Chondrocyte (in vitro differentiated cells): Measurements from ENCODE around the gene VCP. TPM values are rescaled to one million over a fixed set of nuclear protein-coding genes. Genes with fewer than 3 reads are reported as not detected.

Source experiments
- DNase-seq: peaks from one replicate; pipeline ENCODE4 v3.0.0; 2021; ENCODE audit warnings: mixed read lengths, low spot score
- H3K27ac Mint-ChIP-seq: one replicate; pipeline ENCODE4 v1.8.0; 2021; ENCODE audit warnings: mild to moderate bottlenecking, moderate library complexity, mixed read lengths; ENCODE audit not compliant: unreplicated experiment
- H3K27me3 Mint-ChIP-seq: 2 replicates; pipeline ENCODE4 v1.8.0; 2021; ENCODE audit warnings: low read depth, mixed read lengths
- H3K36me3 Mint-ChIP-seq: 2 replicates; pipeline ENCODE4 v1.8.0; 2021; ENCODE audit warnings: low read depth, mixed read lengths
- H3K4me1 Mint-ChIP-seq: 2 replicates; pipeline ENCODE4 v1.8.0; 2021; ENCODE audit warnings: low read depth, mild to moderate bottlenecking, mixed read lengths
- H3K4me3 Mint-ChIP-seq: one replicate; pipeline ENCODE4 v1.8.0; 2021; ENCODE audit warnings: mild to moderate bottlenecking, moderate library complexity, mixed read lengths; ENCODE audit not compliant: unreplicated experiment
- H3K9me3 Mint-ChIP-seq: 2 replicates; pipeline ENCODE4 v1.8.0; 2021; ENCODE audit warnings: low read depth, mixed read lengths
- total RNA-seq: library from RNA; stranded (reverse); gene quantifications from 3 replicates; pipeline ENCODE4 v1.2.1, GENCODE V29; 2021
- TF ChIP-seq, protein P1 (sequence below): fragments of 200-600 bp; sonication (generic); IDR thresholded peaks from 2 replicates; pipeline ENCODE4 v1.5.0; 2021; ENCODE audit warnings: antibody characterized with exemption, mild to moderate bottlenecking, moderate library complexity

The VCP gene
- total RNA-seq, 1 donor from 2014 or later, result 254 TPM

DNA sequence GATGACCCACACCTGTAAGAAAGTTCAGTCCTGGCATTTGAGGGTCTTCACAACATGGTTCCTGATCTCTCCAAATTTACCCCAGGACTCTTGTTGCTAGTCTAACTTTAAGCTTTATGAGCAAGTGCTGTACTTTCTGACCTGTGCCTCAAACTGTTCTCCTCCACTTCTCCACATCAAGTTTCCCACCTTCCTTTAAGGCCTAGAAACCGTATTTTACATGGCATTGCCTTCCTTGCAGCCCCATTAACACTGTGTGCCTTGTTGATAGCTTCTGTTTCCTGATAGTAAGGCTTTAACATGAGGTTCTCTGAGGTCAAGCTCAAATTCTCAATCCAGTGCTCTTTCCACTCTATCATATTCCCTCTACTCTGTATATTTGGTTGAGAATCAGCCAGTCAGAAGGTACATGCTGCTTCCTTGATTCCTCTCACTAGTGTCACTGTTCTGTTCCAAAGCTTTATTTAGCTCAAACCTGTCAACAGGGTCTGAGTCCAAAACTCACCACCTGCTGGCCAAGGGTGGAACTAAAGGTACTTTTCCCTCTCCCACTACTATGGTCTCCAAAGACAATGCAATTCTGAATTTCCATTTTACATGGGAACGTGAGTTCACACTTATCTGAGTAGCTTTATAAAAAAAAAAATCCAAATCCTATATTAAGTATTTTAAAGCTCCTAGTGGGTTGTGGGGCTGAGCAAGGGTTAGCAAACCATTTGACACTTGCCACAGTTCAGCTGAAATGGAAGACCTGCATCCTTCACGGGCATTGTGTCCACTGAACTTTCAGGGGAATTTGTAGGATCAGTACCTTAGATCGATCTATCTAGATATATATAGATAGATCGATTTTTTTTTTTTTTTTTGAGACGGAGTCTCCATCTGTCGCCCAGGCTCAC is 21.1 kb downstream of the VCP start:
- H3K36me3 Mint-ChIP-seq, result peaks cover 43% of the 10 kb centered on the region
- TF ChIP-seq, protein P1, sequence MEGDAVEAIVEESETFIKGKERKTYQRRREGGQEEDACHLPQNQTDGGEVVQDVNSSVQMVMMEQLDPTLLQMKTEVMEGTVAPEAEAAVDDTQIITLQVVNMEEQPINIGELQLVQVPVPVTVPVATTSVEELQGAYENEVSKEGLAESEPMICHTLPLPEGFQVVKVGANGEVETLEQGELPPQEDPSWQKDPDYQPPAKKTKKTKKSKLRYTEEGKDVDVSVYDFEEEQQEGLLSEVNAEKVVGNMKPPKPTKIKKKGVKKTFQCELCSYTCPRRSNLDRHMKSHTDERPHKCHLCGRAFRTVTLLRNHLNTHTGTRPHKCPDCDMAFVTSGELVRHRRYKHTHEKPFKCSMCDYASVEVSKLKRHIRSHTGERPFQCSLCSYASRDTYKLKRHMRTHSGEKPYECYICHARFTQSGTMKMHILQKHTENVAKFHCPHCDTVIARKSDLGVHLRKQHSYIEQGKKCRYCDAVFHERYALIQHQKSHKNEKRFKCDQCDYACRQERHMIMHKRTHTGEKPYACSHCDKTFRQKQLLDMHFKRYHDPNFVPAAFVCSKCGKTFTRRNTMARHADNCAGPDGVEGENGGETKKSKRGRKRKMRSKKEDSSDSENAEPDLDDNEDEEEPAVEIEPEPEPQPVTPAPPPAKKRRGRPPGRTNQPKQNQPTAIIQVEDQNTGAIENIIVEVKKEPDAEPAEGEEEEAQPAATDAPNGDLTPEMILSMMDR, result peak; percentile 76
- no peak overlapping the region for H3K4me3 Mint-ChIP-seq
- H3K4me1 Mint-ChIP-seq, result peaks cover 10% of the 10 kb centered on the region
- H3K27me3 Mint-ChIP-seq, result no peaks in the 10 kb centered on the region
- no peak for DNase-seq
- peak overlapping the region; percentile 0 for H3K27ac Mint-ChIP-seq
- H3K9me3 Mint-ChIP-seq, result no peaks in the 10 kb centered on the region

DNA sequence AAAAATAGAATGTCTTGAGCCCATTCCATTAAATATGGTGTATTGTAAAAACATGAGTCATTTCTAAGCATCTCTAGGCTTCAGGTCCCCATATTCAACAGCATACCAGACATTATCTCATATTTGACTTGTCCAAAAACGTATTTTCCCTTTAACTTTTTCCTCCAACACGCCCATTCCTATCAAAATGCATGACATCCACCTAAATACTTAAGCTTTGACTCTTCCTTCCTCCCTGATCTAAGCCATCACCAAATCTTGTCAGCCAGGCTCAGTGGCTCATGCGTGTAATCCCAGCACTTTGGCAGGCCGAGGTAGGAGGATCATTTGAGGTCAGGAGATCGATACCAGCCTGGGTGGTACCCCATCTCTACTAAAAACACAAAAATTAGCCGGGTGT is 23.9 kb downstream of the VCP start:
- Mint-ChIP-seq H3K27me3 (no peaks in the 10 kb centered on the region), H3K27ac (no peak overlapping the region), H3K4me1 (peaks cover 23% of the 10 kb centered on the region), H3K4me3 (no peak overlapping the region), H3K9me3 (no peaks in the 10 kb centered on the region), H3K36me3 (peaks cover 30% of the 10 kb centered on the region)
- DNase-seq, result no peak
- TF ChIP-seq, protein P1, result no peak

DNA sequence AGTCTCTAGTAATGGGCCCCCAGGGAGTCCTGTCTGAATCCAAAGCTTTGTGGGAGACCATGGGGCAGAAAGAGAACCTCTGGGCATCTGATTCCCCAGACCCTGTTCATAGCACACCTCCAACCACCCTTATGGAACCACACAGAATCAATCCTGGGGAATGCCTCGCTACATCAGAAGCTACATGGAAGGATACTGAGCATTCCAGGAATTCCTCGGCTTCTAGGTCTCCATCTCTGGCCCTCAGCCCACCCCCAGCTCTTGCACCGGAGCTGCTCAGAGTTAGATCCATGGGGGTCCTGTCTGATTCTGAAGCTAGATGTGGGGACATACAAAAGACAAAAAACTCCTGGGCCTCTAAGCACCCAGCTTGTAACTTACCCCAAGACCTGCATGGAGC is 28.4 kb downstream of the VCP start:
- peaks cover 20% of the 10 kb centered on the region for H3K4me1 Mint-ChIP-seq
- no peaks in the 10 kb centered on the region for H3K9me3 Mint-ChIP-seq
- no peak for DNase-seq
- H3K4me3 Mint-ChIP-seq, result no peak overlapping the region
- no peaks in the 10 kb centered on the region for H3K27me3 Mint-ChIP-seq
- H3K36me3 Mint-ChIP-seq, result peaks cover 24% of the 10 kb centered on the region
- TF ChIP-seq, protein P1, result no peak
- no peak overlapping the region for H3K27ac Mint-ChIP-seq

DNA sequence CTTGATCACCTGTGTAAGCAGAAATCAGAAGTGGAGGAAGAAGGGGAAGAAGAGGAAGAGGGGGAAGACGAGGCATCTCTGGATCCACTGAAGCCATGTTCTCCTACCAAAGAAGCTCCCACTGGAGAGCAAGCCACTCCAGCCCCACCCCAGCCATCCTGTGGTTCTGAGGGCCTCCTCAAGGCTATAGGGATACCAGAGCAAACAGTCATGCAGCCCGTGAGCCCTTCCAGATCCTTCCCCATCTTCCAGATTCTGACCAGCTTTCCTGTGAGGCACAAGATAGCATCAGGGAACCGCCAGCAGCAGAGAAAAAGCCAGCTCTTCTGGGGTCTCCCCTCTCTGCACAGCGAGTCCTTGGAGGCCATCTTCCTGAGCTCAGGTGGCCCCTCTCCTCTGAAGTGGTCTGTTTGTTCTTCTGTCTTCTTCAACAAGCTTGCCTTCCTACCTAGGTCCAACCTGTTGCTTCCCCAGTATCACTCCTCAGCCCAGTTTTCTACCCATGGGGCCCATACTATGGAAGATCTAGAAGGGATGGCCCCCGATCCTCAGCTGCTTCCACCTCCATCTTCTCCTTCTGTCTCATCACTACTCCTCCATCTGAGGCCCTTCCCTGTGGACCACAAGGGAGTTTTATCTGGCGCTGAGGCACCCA is 29.4 kb downstream of the VCP start:
- H3K9me3 Mint-ChIP-seq, result no peaks in the 10 kb centered on the region
- H3K4me1 Mint-ChIP-seq, result peaks cover 13% of the 10 kb centered on the region
- no peak overlapping the region for H3K27ac Mint-ChIP-seq
- peaks cover 18% of the 10 kb centered on the region for H3K36me3 Mint-ChIP-seq
- no peak overlapping the region for H3K4me3 Mint-ChIP-seq
- no peak for DNase-seq
- H3K27me3 Mint-ChIP-seq, result no peaks in the 10 kb centered on the region
- TF ChIP-seq, protein P1, result no peak

DNA sequence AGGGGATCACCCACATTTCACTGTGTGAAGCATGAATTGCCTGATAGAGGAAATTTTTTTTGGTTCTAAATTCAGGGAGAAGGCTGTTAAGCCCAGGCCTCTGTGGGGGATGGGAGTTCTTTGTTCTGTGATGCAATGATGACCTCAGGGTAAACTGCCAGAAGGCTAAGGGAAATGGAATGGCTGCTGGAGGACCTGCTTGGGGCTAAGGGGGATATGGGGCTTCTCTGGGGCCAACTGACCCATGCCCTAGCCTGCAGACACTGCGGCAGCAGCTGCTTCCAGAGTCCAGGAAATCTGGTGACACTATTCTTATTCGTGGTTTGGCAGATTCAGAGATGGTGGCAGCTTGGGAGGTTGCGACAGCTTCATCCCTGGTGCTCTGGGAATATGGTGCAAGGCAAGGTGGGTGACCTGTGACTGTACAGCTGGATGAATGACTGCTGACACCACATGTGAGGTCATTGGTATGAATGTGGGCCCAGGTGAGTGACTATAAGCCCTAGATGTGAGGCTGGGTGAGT is 30.3 kb downstream of the VCP start:
- H3K36me3 Mint-ChIP-seq, result peaks cover 18% of the 10 kb centered on the region
- H3K4me1 Mint-ChIP-seq, result peaks cover 13% of the 10 kb centered on the region
- no peak overlapping the region for H3K4me3 Mint-ChIP-seq
- no peaks in the 10 kb centered on the region for H3K9me3 Mint-ChIP-seq
- TF ChIP-seq, protein P1, result no peak
- no peak for DNase-seq
- no peaks in the 10 kb centered on the region for H3K27me3 Mint-ChIP-seq
- H3K27ac Mint-ChIP-seq, result peak overlapping the region; percentile 32
